ENCODE measurements around the gene PAQR5. TPM values are rescaled to one million over a fixed set of nuclear protein-coding genes. Genes with fewer than 3 reads are reported as not detected.

PAQR5 gene
- total and polyA plus RNA-seq, 10 donors: 0.03 to 0.58 (median 0.27) TPM; not detected in 5

GRCh38 chr15:69304182-69304545, 5.5 kb downstream of the PAQR5 start:
- 46 to 75% (median 67%) methylated on average over 5 of the region's 5 CpGs for WGBS, 5 donors
- no peak for TF ChIP-seq POLR2AphosphoS5 (IDR thresholded peaks at IDR 0.05)
- no peak for TF ChIP-seq POLR2A (IDR thresholded peaks at IDR 0.05)
- TF ChIP-seq, protein P1, sequence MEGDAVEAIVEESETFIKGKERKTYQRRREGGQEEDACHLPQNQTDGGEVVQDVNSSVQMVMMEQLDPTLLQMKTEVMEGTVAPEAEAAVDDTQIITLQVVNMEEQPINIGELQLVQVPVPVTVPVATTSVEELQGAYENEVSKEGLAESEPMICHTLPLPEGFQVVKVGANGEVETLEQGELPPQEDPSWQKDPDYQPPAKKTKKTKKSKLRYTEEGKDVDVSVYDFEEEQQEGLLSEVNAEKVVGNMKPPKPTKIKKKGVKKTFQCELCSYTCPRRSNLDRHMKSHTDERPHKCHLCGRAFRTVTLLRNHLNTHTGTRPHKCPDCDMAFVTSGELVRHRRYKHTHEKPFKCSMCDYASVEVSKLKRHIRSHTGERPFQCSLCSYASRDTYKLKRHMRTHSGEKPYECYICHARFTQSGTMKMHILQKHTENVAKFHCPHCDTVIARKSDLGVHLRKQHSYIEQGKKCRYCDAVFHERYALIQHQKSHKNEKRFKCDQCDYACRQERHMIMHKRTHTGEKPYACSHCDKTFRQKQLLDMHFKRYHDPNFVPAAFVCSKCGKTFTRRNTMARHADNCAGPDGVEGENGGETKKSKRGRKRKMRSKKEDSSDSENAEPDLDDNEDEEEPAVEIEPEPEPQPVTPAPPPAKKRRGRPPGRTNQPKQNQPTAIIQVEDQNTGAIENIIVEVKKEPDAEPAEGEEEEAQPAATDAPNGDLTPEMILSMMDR (IDR thresholded peaks at IDR 0.05 in 8 of 11, conservative IDR thresholded peaks at IDR 0.05 in 3 of 11): no peak
- H3K4me1 ChIP-seq: peaks cover 0 to 10% (median 6%) of the 10 kb centered on the region in 6 donors
- no peaks in the 10 kb centered on the region for H3K9me3 ChIP-seq
- no peak overlapping the region for H3K4me3 ChIP-seq
- DNase-seq: no peak
- H3K36me3 ChIP-seq: no peaks in the 10 kb centered on the region
- H3K27me3 ChIP-seq (replicated peaks in 1 of 7): peaks cover 0 to 51% (median 16%) of the 10 kb centered on the region in 7 donors
- H3K27ac ChIP-seq: no peak overlapping the region
- intact Hi-C loops (cut with DNase I; ENCODE audit: low total_unique reads): no loop called here

- no peaks in the 10 kb centered on the region for H3K9me3 ChIP-seq
- DNase-seq: no peak
- H3K4me1 ChIP-seq: no peaks in the 10 kb centered on the region
- 69 to 81% (median 79%) methylated on average over 18 to 20 of the region's 20 CpGs for WGBS, 5 donors
- intact Hi-C loops (cut with DNase I; ENCODE audit: low total_unique reads): no loop called here
- H3K27ac ChIP-seq: no peak overlapping the region
- peaks cover 0 to 39% (median 5%) of the 10 kb centered on the region in 7 donors for H3K27me3 ChIP-seq (replicated peaks in 1 of 7)
- H3K36me3 ChIP-seq: no peaks in the 10 kb centered on the region
- no peak overlapping the region for H3K4me3 ChIP-seq
- TF ChIP-seq, protein P1 (IDR thresholded peaks at IDR 0.05 in 8 of 11, conservative IDR thresholded peaks at IDR 0.05 in 3 of 11): no peak
- TF ChIP-seq POLR2A (IDR thresholded peaks at IDR 0.05) (no peak), POLR2AphosphoS5 (IDR thresholded peaks at IDR 0.05) (no peak)
These were observed 6.7 kb downstream of the PAQR5 start for GRCh38 chr15:69305204-69305931.

- no peak for DNase-seq
- 89 to 95% (median 91%) methylated on average over 9 of the region's 9 CpGs for WGBS, 5 donors
- no peak for TF ChIP-seq POLR2AphosphoS5 (IDR thresholded peaks at IDR 0.05)
- TF ChIP-seq, protein P1 (IDR thresholded peaks at IDR 0.05 in 8 of 11, conservative IDR thresholded peaks at IDR 0.05 in 3 of 11): no peak
- TF ChIP-seq POLR2A (IDR thresholded peaks at IDR 0.05): no peak
- intact Hi-C loops (cut with DNase I; ENCODE audit: low total_unique reads): no loop called here
- Histone ChIP-seq H3K4me3 (no peak overlapping the region), H3K4me1 (no peaks in the 10 kb centered on the region), H3K27me3 (replicated peaks in 1 of 7) (peaks cover 0 to 37% (median 5%) of the 10 kb centered on the region in 7 donors), H3K9me3 (no peaks in the 10 kb centered on the region), H3K27ac (no peak overlapping the region), H3K36me3 (no peaks in the 10 kb centered on the region)
These were observed 7.3 kb downstream of the PAQR5 start for GRCh38 chr15:69305933-69306568.

GRCh38 chr15:69307939-69308338, 9.2 kb downstream of the PAQR5 start:
- H3K4me3 ChIP-seq: no peak overlapping the region
- no peak overlapping the region for H3K27ac ChIP-seq
- 76 to 86% (median 84%) methylated on average over 3 of the region's 3 CpGs for WGBS, 5 donors

More at GRCh38 chr15:69307939-69308338, 9.2 kb downstream of the PAQR5 start:
- Histone ChIP-seq H3K36me3 (no peaks in the 10 kb centered on the region), H3K9me3 (no peaks in the 10 kb centered on the region), H3K4me1 (peaks cover 0 to 2% (median 0%) of the 10 kb centered on the region in 6 donors), H3K27me3 (replicated peaks in 1 of 7) (peaks cover 0 to 18% (median 0%) of the 10 kb centered on the region in 7 donors)
- intact Hi-C loops (cut with DNase I; ENCODE audit: low total_unique reads): no loop called here
- no peak for DNase-seq
- TF ChIP-seq POLR2A (IDR thresholded peaks at IDR 0.05) (no peak), POLR2AphosphoS5 (IDR thresholded peaks at IDR 0.05) (no peak)
- TF ChIP-seq, protein P1 (IDR thresholded peaks at IDR 0.05 in 8 of 11, conservative IDR thresholded peaks at IDR 0.05 in 3 of 11): no peak
